Testis (tissue), 3 donors: ENCODE data around the gene BTBD1. TPM values are rescaled to one million over a fixed set of nuclear protein-coding genes. Genes with fewer than 3 reads are reported as not detected.

Experiments
- DNase-seq: peaks from one replicate; pipeline ENCODE4 v3.0.0-alpha.2; 2019
- H3K27ac ChIP-seq, 2 donors: fragments of 200-600 bp; sonication (generic); one replicate each; pipeline ENCODE4 v1.5.1; 2019
- H3K27me3 ChIP-seq: fragments of 200-600 bp; sonication (generic); one replicate; pipeline ENCODE4 v1.5.1; 2019
- H3K36me3 ChIP-seq: fragments of 200-600 bp; sonication (generic); one replicate; pipeline ENCODE4 v1.5.1; 2017; ENCODE audit warnings: low read depth; ENCODE audit errors: missing control alignments
- H3K4me1 ChIP-seq: fragments of 200-600 bp; sonication (generic); one replicate; pipeline ENCODE4 v1.5.1; 2019
- H3K4me3 ChIP-seq, 2 donors: fragments of 200-600 bp; sonication (generic); one replicate each; pipeline ENCODE4 v1.5.1; 2017 to 2019
- H3K9me3 ChIP-seq: fragments of 200-600 bp; sonication (generic); one replicate; pipeline ENCODE4 v1.5.1; 2017
- POLR2A ChIP-seq: fragments of 450-650 bp; IDR thresholded peaks from one replicate; pipeline ENCODE4 v1.6.1; 2017; ENCODE audit warnings: antibody characterized with exemption, mild to moderate bottlenecking, moderate library complexity
- WGBS, 2 donors: methylation state at CpG; one replicate each; pipeline ENCODE4 v1.1.5; 2018; 5-methylcytosine and 5-hydroxymethylcytosine counted together
- intact Hi-C: fragments of 100-400 bp; cut with DNase I; formaldehyde crosslinking; loops from one replicate; pipeline ENCODE4 v1.15.1; 2023; ENCODE audit warnings: low total_unique reads
- polyA plus RNA-seq: library from polyadenylated mRNA; stranded (reverse); fragments of 350-450 nt; fragmentation: Illumina TruSeq; extraction: RNeasy Lipid Tissue Mini Kit (QIAGEN cat#74804); gene quantifications from one replicate; pipeline ENCODE4 v1.2.3, GENCODE V29; 2014; ENCODE audit warnings: low read depth, low replicate concordance; ENCODE audit not compliant: insufficient read depth
- total RNA-seq, 2 donors: library from RNA; depleted of rRNA; stranded (reverse); fragments of >200 nt; gene quantifications; one replicate each; pipeline ENCODE4 v1.2.3, GENCODE V29; 2016
- TF ChIP-seq, protein P1 (sequence below), 3 experiments: fragments of 450-650 bp in 2 of 3; fragments of 200-600 bp in 1 of 3; sonication (generic) in 1 of 3; IDR thresholded peaks; one replicate each; pipeline ENCODE4 v1.5.1; 2016 to 2019; ENCODE audit warnings: antibody characterized with exemption in 3 of 3, mild to moderate bottlenecking in 2 of 3, moderate library complexity in 1 of 3

The BTBD1 gene
- total and polyA plus RNA-seq, 3 donors from 2014 or later, result 94.6 to 118 (median 104) TPM

DNA sequence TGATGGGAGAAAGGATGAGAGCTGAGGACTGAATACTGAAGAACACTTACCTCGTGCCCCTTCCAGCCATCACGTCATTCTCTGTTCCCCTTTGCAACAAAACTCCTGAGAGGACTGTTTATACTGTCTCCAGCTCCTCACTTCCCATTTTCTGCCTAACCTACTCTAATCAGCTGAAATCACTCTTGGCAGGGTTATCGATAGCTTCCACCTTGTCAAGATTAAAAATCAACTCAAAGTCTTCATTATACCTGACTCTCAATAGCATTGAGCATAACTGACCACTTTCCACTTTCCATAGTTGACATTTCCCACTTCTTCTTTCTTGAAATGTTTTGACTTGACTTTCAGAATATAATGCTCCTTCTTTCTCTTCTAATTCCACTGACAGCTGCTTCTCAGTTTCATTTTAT is 4.3 kb downstream of the BTBD1 start:
- Histone ChIP-seq H3K27ac (peak overlapping the region; percentile 5 to 44), H3K36me3 (no peaks in the 10 kb centered on the region), H3K9me3 (no peaks in the 10 kb centered on the region), H3K4me1 (peaks cover 27% of the 10 kb centered on the region), H3K4me3 (no peak overlapping the region), H3K27me3 (no peaks in the 10 kb centered on the region)
- intact Hi-C loops, result no loop called here
- 67 to 78% methylated on average over 3 of the region's 3 CpGs for WGBS, 2 donors
- TF ChIP-seq, protein P1, sequence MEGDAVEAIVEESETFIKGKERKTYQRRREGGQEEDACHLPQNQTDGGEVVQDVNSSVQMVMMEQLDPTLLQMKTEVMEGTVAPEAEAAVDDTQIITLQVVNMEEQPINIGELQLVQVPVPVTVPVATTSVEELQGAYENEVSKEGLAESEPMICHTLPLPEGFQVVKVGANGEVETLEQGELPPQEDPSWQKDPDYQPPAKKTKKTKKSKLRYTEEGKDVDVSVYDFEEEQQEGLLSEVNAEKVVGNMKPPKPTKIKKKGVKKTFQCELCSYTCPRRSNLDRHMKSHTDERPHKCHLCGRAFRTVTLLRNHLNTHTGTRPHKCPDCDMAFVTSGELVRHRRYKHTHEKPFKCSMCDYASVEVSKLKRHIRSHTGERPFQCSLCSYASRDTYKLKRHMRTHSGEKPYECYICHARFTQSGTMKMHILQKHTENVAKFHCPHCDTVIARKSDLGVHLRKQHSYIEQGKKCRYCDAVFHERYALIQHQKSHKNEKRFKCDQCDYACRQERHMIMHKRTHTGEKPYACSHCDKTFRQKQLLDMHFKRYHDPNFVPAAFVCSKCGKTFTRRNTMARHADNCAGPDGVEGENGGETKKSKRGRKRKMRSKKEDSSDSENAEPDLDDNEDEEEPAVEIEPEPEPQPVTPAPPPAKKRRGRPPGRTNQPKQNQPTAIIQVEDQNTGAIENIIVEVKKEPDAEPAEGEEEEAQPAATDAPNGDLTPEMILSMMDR (IDR thresholded peaks at IDR 0.05), result no peak
- no peak for TF ChIP-seq POLR2A
- DNase-seq, result no peak

DNA sequence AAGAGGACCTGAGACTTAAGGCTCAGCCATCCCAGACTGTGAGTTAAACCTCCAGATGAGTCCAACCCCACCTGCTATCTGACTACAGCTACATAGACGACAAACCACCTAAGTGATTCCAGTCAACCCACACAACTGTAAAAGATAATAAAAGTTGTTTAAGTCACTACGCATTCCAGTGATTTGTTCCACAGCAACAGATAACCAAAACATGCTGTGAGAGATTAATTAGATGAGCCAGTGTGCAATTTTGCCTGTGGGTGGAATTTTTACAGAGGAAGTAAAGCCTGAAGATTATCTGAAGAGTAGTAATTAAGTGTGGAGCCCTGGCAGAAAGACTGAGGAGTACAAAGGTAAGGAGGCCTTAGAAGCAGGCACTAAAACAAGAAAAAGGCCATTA is 5.4 kb downstream of the BTBD1 start:
- Histone ChIP-seq H3K27me3 (no peaks in the 10 kb centered on the region), H3K36me3 (no peaks in the 10 kb centered on the region), H3K27ac (peak overlapping the region in 1 of 2 donors; percentile 46), H3K4me1 (peaks cover 22% of the 10 kb centered on the region), H3K4me3 (no peak overlapping the region), H3K9me3 (no peaks in the 10 kb centered on the region)
- WGBS, 2 donors, result 45 to 54% methylated on average over 2 of the region's 2 CpGs
- no peak for DNase-seq
- TF ChIP-seq POLR2A, result no peak
- intact Hi-C loops, result no loop called here

DNA sequence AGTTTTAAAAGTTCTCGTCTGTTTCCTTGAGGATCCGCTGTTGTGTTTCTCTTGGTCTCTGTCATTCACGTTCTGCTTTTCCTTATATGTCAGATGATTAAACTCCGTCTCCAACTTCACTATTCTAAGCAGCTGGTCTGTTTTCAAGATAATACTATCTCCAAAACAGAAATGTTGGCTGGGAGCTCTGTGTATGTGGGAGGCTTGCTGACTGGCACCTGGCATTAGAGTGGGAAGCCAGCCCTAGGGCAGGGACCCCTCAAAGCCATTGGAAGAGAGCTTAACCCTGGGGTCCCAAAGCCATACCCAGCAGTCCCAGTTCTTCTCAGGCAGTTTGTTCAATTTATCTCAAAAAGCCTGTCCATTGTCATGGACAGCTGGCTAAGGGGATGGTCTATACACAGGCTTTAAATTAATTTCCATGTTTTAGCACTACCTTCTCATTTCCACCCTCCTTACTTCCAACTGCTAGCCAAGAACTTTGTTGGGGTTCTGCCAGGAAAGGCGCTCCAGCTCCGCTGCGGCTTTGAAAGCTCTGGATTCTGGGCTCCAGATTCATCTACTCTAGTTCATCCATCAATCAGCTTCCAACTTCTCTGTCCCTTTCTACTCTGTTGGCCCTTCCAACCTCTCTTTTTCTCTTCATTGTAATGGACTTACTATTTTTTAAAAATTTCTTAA is 9.2 kb downstream of the BTBD1 start:
- peak; percentile 41 for DNase-seq
- no peak overlapping the region for H3K27ac ChIP-seq

DNA sequence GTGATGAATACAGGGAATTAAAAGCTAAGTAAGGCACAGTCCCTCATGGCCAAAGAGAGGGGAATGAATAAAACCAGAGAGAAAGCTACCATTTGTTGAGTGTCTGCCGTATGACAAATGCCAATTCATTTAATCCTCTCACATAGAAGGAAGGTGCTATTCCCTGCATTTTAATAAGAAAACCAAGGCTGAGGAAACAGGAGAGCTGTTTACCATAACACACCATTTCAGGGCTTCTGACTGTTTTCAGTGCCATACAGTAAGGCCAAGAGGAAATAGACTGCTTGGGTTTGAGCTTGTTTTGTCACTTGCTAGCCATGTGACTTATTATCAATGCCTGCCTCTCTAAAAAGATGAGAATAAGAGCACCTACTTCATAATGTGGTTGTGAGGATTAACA is 10.1 kb downstream of the BTBD1 start:
- H3K4me3 ChIP-seq, result no peak overlapping the region
- no peak for TF ChIP-seq POLR2A
- TF ChIP-seq, protein P1 (IDR thresholded peaks at IDR 0.05), result no peak
- intact Hi-C loops, result no loop called here
- H3K9me3 ChIP-seq, result no peaks in the 10 kb centered on the region
- H3K36me3 ChIP-seq, result no peaks in the 10 kb centered on the region
- H3K27ac ChIP-seq, result no peak overlapping the region
- 65 to 79% methylated on average over 1 of the region's 1 CpG for WGBS, 2 donors
- peaks cover 9% of the 10 kb centered on the region for H3K4me1 ChIP-seq
- no peak for DNase-seq
- no peaks in the 10 kb centered on the region for H3K27me3 ChIP-seq

More for the DNA sequence above, 9.2 kb downstream of the BTBD1 start:
- no peaks in the 10 kb centered on the region for H3K9me3 ChIP-seq
- peaks cover 13% of the 10 kb centered on the region for H3K4me1 ChIP-seq
- H3K36me3 ChIP-seq, result no peaks in the 10 kb centered on the region
- intact Hi-C loops, result no loop called here
- H3K27me3 ChIP-seq, result no peaks in the 10 kb centered on the region
- WGBS, 2 donors, result 46 to 58% methylated on average over 7 of the region's 7 CpGs
- TF ChIP-seq POLR2A, result no peak
- TF ChIP-seq, protein P1 (IDR thresholded peaks at IDR 0.05), result no peak
- H3K4me3 ChIP-seq, result no peak overlapping the region

DNA sequence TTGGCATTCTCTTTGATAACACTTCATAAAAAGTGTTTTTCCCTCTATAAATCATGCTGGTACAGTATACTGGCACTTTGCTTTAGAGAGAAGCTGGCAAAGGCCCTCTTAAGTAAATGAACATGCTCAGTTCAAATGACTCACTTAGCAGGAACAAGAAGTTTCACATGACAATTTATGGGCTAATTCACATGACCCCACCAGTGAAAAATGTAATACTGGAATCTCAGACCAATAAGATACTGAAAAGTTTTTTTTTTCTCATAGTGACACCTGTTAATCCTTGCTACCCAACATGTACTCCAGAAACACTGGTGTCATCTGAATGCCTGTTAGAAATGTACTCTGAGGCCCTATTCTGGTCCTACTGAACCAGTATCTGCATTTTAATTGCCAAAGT is 13.9 kb downstream of the BTBD1 start:
- no peaks in the 10 kb centered on the region for H3K9me3 ChIP-seq
- TF ChIP-seq POLR2A, result no peak
- TF ChIP-seq, protein P1 (IDR thresholded peaks at IDR 0.05), result no peak
- no peaks in the 10 kb centered on the region for H3K27me3 ChIP-seq
- intact Hi-C loops, result no loop called here
- H3K4me1 ChIP-seq, result peaks cover 2% of the 10 kb centered on the region
- H3K27ac ChIP-seq, result no peak overlapping the region
- no peak overlapping the region for H3K4me3 ChIP-seq
- no peaks in the 10 kb centered on the region for H3K36me3 ChIP-seq
- no peak for DNase-seq
